HEK293 (cell line): ENCODE measurements around the gene NAA35.
A peak's percentile ranks its signal among the peaks of the same experiment; 100 is the strongest.

Experiments
- EGR2 ChIP-seq: fragments of 450-650 bp; formaldehyde crosslinking; IDR thresholded peaks from 2 replicates; pipeline ENCODE4 v1.5.1; 2016; ENCODE audit warnings: low read depth, missing biosample characterization, missing genetic modification characterization
- GLIS2 ChIP-seq: fragments of 450-650 bp; formaldehyde crosslinking; IDR thresholded peaks from 2 replicates; pipeline ENCODE4 v1.5.1; 2016; ENCODE audit warnings: missing biosample characterization, missing genetic modification characterization
- HIC1 ChIP-seq: fragments of 450-650 bp; formaldehyde crosslinking; IDR thresholded peaks from 2 replicates; pipeline ENCODE4 v1.5.1; 2016; ENCODE audit warnings: missing biosample characterization, missing genetic modification characterization
- SCRT1 ChIP-seq: fragments of 450-650 bp; formaldehyde crosslinking; IDR thresholded peaks from 2 replicates; pipeline ENCODE4 v1.5.1; 2016; ENCODE audit warnings: missing biosample characterization, missing genetic modification characterization, borderline replicate concordance
- WT1 ChIP-seq: fragments of 450-650 bp; formaldehyde crosslinking; IDR thresholded peaks from 2 replicates; pipeline ENCODE4 v1.5.1; 2016; ENCODE audit warnings: missing biosample characterization, missing genetic modification characterization
- ZBTB17 ChIP-seq: fragments of 450-650 bp; formaldehyde crosslinking; IDR thresholded peaks from 2 replicates; pipeline ENCODE4 v1.5.1; 2016; ENCODE audit warnings: missing biosample characterization, missing genetic modification characterization
- ZBTB48 ChIP-seq: fragments of 450-650 bp; formaldehyde crosslinking; IDR thresholded peaks from 2 replicates; pipeline ENCODE4 v1.5.1; 2016; ENCODE audit warnings: missing biosample characterization, missing genetic modification characterization
- ZEB2 ChIP-seq: fragments of 450-650 bp; formaldehyde crosslinking; IDR thresholded peaks from 2 replicates; pipeline ENCODE4 v1.5.1; 2016; ENCODE audit warnings: missing biosample characterization, missing genetic modification characterization
- ZFHX2 ChIP-seq: fragments of 450-650 bp; formaldehyde crosslinking; conservative IDR thresholded peaks from 2 replicates; pipeline ENCODE4 v1.5.1; 2016; ENCODE audit warnings: missing biosample characterization, missing genetic modification characterization
- ZNF112 ChIP-seq: fragments of 450-650 bp; formaldehyde crosslinking; IDR thresholded peaks from 2 replicates; pipeline ENCODE4 v1.5.0; 2017; ENCODE audit warnings: missing biosample characterization, missing genetic modification characterization
- ZNF175 ChIP-seq: fragments of 450-650 bp; formaldehyde crosslinking; IDR thresholded peaks from 2 replicates; pipeline ENCODE4 v1.5.1; 2016; ENCODE audit warnings: missing biosample characterization, missing genetic modification characterization
- ZNF223 ChIP-seq: fragments of 450-650 bp; formaldehyde crosslinking; IDR thresholded peaks from 2 replicates; pipeline ENCODE4 v1.5.1; 2016; ENCODE audit warnings: missing biosample characterization, missing genetic modification characterization
- ZNF248 ChIP-seq: fragments of 450-650 bp; formaldehyde crosslinking; IDR thresholded peaks from 2 replicates; pipeline ENCODE4 v1.5.1; 2017; ENCODE audit warnings: missing biosample characterization, missing genetic modification characterization
- ZNF366 ChIP-seq: fragments of 450-650 bp; formaldehyde crosslinking; conservative IDR thresholded peaks from 2 replicates; pipeline ENCODE4 v1.5.1; 2016; ENCODE audit warnings: missing biosample characterization, missing genetic modification characterization
- ZNF391 ChIP-seq: fragments of 450-650 bp; formaldehyde crosslinking; IDR thresholded peaks from 2 replicates; pipeline ENCODE4 v1.5.1; 2016; ENCODE audit warnings: low read depth, missing biosample characterization, missing genetic modification characterization, borderline replicate concordance
- ZNF416 ChIP-seq: fragments of 450-650 bp; formaldehyde crosslinking; IDR thresholded peaks from 2 replicates; pipeline ENCODE4 v1.5.1; 2016; ENCODE audit warnings: missing biosample characterization, missing genetic modification characterization
- ZNF488 ChIP-seq: fragments of 450-650 bp; formaldehyde crosslinking; IDR thresholded peaks from 2 replicates; pipeline ENCODE4 v1.5.1; 2016; ENCODE audit warnings: missing biosample characterization, missing genetic modification characterization
- ZNF529 ChIP-seq: fragments of 450-650 bp; formaldehyde crosslinking; IDR thresholded peaks from 2 replicates; pipeline ENCODE4 v1.5.1; 2017; ENCODE audit warnings: missing genetic modification characterization, missing biosample characterization; ENCODE audit not compliant: insufficient replicate concordance
- ZNF549 ChIP-seq: fragments of 450-650 bp; IDR thresholded peaks from 2 replicates; pipeline ENCODE4 v1.5.1; 2018; ENCODE audit warnings: missing biosample characterization, missing genetic modification characterization, mild to moderate bottlenecking, inconsistent platforms, moderate library complexity
- ZNF555 ChIP-seq: fragments of 450-650 bp; formaldehyde crosslinking; conservative IDR thresholded peaks from 2 replicates; pipeline ENCODE4 v1.5.1; 2017; ENCODE audit warnings: missing biosample characterization, mild to moderate bottlenecking, missing genetic modification characterization, inconsistent platforms
- ZNF580 ChIP-seq: fragments of 450-650 bp; formaldehyde crosslinking; IDR thresholded peaks from 2 replicates; pipeline ENCODE4 v1.5.1; 2016; ENCODE audit warnings: missing biosample characterization, missing genetic modification characterization
- ZNF600 ChIP-seq: fragments of 450-650 bp; formaldehyde crosslinking; IDR thresholded peaks from 2 replicates; pipeline ENCODE4 v1.5.1; 2016; ENCODE audit warnings: missing biosample characterization, missing genetic modification characterization
- ZNF621 ChIP-seq: fragments of 450-650 bp; formaldehyde crosslinking; IDR thresholded peaks from 2 replicates; pipeline ENCODE4 v1.5.1; 2017; ENCODE audit warnings: missing biosample characterization, missing genetic modification characterization
- ZNF660 ChIP-seq: fragments of 450-650 bp; IDR thresholded peaks from 2 replicates; pipeline ENCODE4 v1.5.1; 2018; ENCODE audit warnings: missing biosample characterization, mild to moderate bottlenecking, missing genetic modification characterization
- ZSCAN23 ChIP-seq: fragments of 450-650 bp; formaldehyde crosslinking; IDR thresholded peaks from 2 replicates; pipeline ENCODE4 v1.5.1; 2016; ENCODE audit warnings: missing biosample characterization, missing genetic modification characterization
- TF ChIP-seq, protein P1 (sequence below): fragments of 450-650 bp; formaldehyde crosslinking; IDR thresholded peaks from 2 replicates; pipeline ENCODE4 v1.5.1; 2017; ENCODE audit warnings: missing biosample characterization, mild to moderate bottlenecking, missing genetic modification characterization, moderate library complexity
- TF ChIP-seq, protein P2 (sequence below): fragments of 450-650 bp; formaldehyde crosslinking; IDR thresholded peaks from 2 replicates; pipeline ENCODE4 v1.5.1; 2016; ENCODE audit warnings: missing biosample characterization, missing genetic modification characterization
- TF ChIP-seq, protein P3 (sequence below): fragments of 450-650 bp; IDR thresholded peaks from 2 replicates; pipeline ENCODE4 v1.5.1; 2018; ENCODE audit warnings: missing biosample characterization, missing genetic modification characterization

Gene NAA35

GRCh38 chr9:85940832-85941621 is at the start of gene NAA35 (continued):
- peak; percentile 87 for TF ChIP-seq GLIS2 (tag by site-specific recombination)
- TF ChIP-seq ZNF416: no peak
- no peak for TF ChIP-seq ZNF621 (tag by site-specific recombination)
- no peak for TF ChIP-seq ZNF223 (tag by site-specific recombination)
- peak; percentile 89 for TF ChIP-seq ZEB2 (tag by site-specific recombination)
- TF ChIP-seq ZSCAN23 (tag by site-specific recombination): no peak
- TF ChIP-seq ZNF555 (tag by site-specific recombination): no peak
- TF ChIP-seq ZNF175 (tag by site-specific recombination): no peak
- no peak for TF ChIP-seq ZNF529 (tag by site-specific recombination)
- no peak for TF ChIP-seq ZNF248 (tag by site-specific recombination)
- TF ChIP-seq ZNF366 (tag by site-specific recombination): 0 out of 2 replicates have a peak, but pooled peaks have one; percentile 29
- TF ChIP-seq ZBTB48: peak; percentile 65; the same call in 1 of the 2 replicates
- no peak for TF ChIP-seq WT1 (tag by site-specific recombination)
- TF ChIP-seq, protein P1, sequence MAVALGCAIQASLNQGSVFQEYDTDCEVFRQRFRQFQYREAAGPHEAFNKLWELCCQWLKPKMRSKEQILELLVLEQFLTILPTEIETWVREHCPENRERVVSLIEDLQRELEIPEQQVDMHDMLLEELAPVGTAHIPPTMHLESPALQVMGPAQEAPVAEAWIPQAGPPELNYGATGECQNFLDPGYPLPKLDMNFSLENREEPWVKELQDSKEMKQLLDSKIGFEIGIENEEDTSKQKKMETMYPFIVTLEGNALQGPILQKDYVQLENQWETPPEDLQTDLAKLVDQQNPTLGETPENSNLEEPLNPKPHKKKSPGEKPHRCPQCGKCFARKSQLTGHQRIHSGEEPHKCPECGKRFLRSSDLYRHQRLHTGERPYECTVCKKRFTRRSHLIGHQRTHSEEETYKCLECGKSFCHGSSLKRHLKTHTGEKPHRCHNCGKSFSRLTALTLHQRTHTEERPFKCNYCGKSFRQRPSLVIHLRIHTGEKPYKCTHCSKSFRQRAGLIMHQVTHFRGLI (tag by site-specific recombination): no peak
- TF ChIP-seq ZFHX2: peak; percentile 83
- peak; percentile 83 for TF ChIP-seq EGR2 (tag by site-specific recombination)
- TF ChIP-seq ZNF600 (tag by site-specific recombination): peak; percentile 69; the same call in 1 of the 2 replicates
- TF ChIP-seq SCRT1 (tag by site-specific recombination): no peak
- TF ChIP-seq ZNF112 (tag by site-specific recombination): no peak
- TF ChIP-seq ZBTB17 (tag by site-specific recombination): peak; percentile 62
- 0 out of 2 replicates have a peak, but pooled peaks have one; percentile 20 for TF ChIP-seq ZNF660 (tag by site-specific recombination)
- TF ChIP-seq, protein P2, sequence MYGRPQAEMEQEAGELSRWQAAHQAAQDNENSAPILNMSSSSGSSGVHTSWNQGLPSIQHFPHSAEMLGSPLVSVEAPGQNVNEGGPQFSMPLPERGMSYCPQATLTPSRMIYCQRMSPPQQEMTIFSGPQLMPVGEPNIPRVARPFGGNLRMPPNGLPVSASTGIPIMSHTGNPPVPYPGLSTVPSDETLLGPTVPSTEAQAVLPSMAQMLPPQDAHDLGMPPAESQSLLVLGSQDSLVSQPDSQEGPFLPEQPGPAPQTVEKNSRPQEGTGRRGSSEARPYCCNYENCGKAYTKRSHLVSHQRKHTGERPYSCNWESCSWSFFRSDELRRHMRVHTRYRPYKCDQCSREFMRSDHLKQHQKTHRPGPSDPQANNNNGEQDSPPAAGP (tag by site-specific recombination): 0 out of 2 replicates have a peak, but pooled peaks have one; percentile 59
- no peak for TF ChIP-seq ZNF488
- no peak for TF ChIP-seq ZNF549
- TF ChIP-seq ZNF391 (tag by site-specific recombination): peak; percentile 43; the same call in 1 of the 2 replicates
- TF ChIP-seq, protein P3, sequence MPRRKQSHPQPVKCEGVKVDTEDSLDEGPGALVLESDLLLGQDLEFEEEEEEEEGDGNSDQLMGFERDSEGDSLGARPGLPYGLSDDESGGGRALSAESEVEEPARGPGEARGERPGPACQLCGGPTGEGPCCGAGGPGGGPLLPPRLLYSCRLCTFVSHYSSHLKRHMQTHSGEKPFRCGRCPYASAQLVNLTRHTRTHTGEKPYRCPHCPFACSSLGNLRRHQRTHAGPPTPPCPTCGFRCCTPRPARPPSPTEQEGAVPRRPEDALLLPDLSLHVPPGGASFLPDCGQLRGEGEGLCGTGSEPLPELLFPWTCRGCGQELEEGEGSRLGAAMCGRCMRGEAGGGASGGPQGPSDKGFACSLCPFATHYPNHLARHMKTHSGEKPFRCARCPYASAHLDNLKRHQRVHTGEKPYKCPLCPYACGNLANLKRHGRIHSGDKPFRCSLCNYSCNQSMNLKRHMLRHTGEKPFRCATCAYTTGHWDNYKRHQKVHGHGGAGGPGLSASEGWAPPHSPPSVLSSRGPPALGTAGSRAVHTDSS (tag by site-specific recombination): no peak
- peak; percentile 98 for TF ChIP-seq ZNF580
- peak; percentile 67 for TF ChIP-seq HIC1 (tag by site-specific recombination)
